ENCODE results near the gene HSH2D. TPM values are rescaled to one million over a fixed set of nuclear protein-coding genes. Genes with fewer than 3 reads are reported as not detected.
A peak's percentile ranks its signal among the peaks of the same experiment; 100 is the strongest.

HSH2D gene
- total RNA-seq, 1 experiment from 2014 or later, result 0.07 TPM

DNA sequence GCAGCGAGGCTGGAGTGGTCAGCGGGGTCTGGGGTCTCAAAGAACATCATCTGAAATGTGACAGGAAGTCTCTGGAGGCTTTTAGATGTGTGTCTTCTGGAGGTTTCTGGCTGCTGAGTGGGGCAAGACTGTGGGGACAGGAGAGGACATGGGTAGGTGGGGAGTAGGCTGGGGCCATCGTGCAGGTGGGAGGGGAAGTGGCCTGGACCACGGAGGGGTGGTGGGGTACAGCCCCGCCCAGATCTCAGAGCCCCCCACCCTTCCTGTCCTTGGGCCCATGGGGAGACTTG, 60.5 kb downstream of the HSH2D start:
- Histone ChIP-seq H3K4me3 (ENCODE audit: insufficient read depth, low read depth, low read length) (no peak overlapping the region), H3K36me3 (replicated peaks; ENCODE audit: control insufficient read depth, insufficient read depth, low read length) (peaks cover 1% of the 10 kb centered on the region)

DNA sequence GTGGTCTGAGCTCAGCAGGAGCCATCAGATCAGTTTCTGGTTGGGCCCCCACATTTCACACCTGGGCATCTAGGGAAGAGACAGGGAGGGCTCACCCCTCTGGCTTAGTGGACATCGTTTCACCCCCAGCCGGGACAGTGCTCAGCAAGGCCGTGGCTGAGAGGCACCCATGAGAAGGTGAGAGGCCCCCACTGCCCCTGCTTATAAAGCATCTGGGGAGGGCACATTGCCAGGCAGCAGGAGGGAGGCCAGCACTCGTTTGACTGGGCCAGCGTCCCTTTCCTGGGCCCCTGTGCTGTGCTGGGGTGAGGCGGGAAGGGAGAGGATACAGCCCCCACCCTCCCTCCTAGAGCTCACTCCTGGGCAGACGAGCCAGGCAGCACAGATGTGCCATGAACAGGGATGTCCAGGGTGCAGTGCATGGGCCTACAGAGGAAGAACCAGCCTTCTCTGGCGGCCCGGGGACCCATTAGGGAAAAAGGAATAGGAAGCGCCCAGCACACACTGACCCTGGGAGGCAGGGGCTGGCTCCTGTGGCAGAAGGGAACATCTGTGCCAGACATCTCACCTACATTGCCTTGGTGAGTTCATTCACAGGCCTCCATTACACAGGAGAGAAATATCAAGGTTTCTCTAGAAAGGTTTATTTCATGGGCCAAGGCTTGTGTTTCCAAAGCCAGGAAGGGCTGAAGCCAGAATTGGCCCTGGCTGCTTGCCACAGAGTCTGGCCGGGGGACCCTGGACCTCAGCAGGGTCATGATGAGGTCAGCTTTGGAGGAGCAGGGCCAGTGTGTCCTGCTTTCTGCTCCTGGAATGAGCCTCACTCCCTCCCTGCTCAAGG, 61.9 kb downstream of the HSH2D start:
- Histone ChIP-seq H3K36me3 (replicated peaks; ENCODE audit: control insufficient read depth, insufficient read depth, low read length) (peaks cover 1% of the 10 kb centered on the region), H3K4me3 (ENCODE audit: insufficient read depth, low read depth, low read length) (no peak overlapping the region), H3K27me3 (ENCODE audit: control insufficient read depth, insufficient read depth, low read length) (no peaks in the 10 kb centered on the region)
- DNase-seq, result peak; percentile 26

More for the DNA sequence above, 60.5 kb downstream of the HSH2D start:
- H3K27me3 ChIP-seq (ENCODE audit: control insufficient read depth, insufficient read depth, low read length), result no peaks in the 10 kb centered on the region
- peak; percentile 25 for DNase-seq

DNA sequence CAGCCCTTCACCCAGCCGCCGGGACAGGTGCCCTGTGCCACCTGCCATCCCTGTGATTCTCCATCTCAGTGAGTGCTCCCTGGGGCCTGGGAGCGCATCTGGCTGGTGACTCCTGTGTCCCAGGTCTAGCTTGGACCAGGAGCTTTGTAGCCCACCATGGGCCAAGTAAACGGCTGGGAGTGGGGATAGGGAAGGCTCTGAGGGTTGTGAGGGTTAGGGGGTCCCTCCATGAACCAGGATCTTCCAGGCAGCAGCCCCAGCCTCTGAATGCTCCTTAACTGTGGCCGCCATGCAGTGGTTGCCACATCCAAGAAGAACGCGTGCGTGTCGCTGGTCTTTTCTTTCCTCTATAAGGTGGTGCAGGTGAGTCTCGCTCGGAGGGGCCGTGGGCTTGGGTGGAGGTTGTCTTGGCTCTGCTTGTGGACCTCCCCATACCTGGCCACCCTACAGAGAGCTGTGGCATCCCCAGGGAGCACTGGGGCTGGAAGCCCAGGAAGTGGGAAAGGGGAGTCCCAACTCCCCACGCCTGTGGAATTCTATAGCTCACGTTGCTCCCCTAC, 62.6 kb downstream of the HSH2D start:
- Histone ChIP-seq H3K36me3 (replicated peaks; ENCODE audit: control insufficient read depth, insufficient read depth, low read length) (peaks cover 1% of the 10 kb centered on the region), H3K27me3 (ENCODE audit: control insufficient read depth, insufficient read depth, low read length) (no peaks in the 10 kb centered on the region), H3K4me3 (ENCODE audit: insufficient read depth, low read depth, low read length) (no peak overlapping the region)
- DNase-seq, result no peak

DNA sequence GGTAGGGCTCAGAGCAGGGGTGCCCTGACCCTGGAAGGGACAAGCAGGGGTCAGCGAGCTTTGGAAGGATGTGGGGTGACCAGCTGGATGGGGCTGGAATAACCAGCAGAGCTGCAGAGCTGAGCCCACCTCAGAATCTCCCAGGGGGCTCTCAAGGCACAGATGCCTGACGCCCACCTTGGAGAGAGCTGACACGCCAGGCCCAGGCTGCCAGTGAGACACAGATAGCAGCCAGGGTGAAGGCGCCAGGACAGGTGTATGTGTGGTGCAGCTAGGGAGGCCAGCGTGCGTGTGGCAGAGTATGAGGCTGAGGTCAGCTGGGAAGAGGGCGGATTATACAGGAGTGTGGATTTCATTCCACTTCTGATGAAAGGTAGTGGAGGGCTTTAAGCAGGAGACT, 63.2 kb downstream of the HSH2D start:
- no peak for DNase-seq
- Histone ChIP-seq H3K36me3 (replicated peaks; ENCODE audit: control insufficient read depth, insufficient read depth, low read length) (peaks cover 1% of the 10 kb centered on the region), H3K27me3 (ENCODE audit: control insufficient read depth, insufficient read depth, low read length) (no peaks in the 10 kb centered on the region), H3K4me3 (ENCODE audit: insufficient read depth, low read depth, low read length) (no peak overlapping the region)

DNA sequence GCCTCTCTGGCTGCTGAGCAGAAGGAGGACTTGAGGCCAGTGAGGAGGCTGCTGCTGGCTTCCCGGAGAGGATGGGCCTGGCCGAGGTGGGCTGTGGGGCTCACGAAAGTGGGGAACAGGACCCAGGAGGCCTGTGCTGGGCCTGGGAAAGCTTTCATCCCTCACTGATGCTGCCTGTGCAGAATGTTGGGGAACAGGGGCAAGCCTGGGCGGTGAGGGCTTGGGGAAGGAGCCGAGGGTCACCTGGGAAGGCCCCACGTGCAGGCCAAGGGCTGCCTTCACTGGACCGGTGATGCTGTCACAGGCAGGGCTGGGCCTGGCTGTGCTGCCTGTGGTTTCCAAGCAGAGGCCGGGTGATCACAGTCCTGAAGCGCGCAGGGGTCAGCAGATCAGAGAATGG, 63.6 kb downstream of the HSH2D start:
- H3K4me3 ChIP-seq (ENCODE audit: insufficient read depth, low read depth, low read length), result no peak overlapping the region
- no peaks in the 10 kb centered on the region for H3K27me3 ChIP-seq (ENCODE audit: control insufficient read depth, insufficient read depth, low read length)
- peaks cover 1% of the 10 kb centered on the region for H3K36me3 ChIP-seq (replicated peaks; ENCODE audit: control insufficient read depth, insufficient read depth, low read length)
- no peak for DNase-seq

DNA sequence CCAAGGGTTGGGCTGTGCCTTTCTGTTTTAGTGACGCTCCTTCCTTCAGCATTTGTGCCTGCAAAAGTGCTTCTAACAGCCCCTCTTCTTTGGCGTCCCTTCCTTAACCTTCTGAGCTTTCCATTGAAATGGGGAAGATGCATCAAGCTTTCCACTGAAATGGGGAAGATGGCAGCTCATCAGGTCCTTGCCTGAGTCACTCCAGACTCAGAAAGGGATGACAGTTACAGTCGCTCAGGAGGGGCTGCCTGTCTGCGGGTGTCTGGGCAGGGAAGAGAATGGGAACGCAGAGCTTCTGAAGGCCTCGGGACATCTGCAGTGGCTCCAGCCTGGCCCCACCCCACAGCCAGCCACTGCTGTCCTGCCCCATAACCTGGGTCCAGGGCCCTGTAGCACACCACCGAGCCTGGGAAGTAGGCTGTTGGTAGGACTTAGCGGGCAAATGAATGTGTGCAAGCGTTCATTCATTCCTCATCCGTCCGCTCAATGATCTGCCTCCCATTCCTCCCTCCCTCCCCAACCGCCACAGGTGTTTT, 64.1 kb downstream of the HSH2D start:
- no peaks in the 10 kb centered on the region for H3K27me3 ChIP-seq (ENCODE audit: control insufficient read depth, insufficient read depth, low read length)
- H3K36me3 ChIP-seq (replicated peaks; ENCODE audit: control insufficient read depth, insufficient read depth, low read length), result peaks cover 1% of the 10 kb centered on the region
- DNase-seq, result no peak
- no peak overlapping the region for H3K4me3 ChIP-seq (ENCODE audit: insufficient read depth, low read depth, low read length)

Other genes with a start within 250 kb of the HSH2D start
- gene CYP4F2, start 245.6 kb upstream of the HSH2D start, total RNA-seq (2014; rRNA removed; shearing (Covaris generic)), result not detected in 2 replicates
- gene CYP4F11, start 209.2 kb upstream of the HSH2D start, total RNA-seq (2014; rRNA removed; shearing (Covaris generic)), result not detected in 2 replicates
- gene OR10H4, start 194.7 kb upstream of the HSH2D start, total RNA-seq (2014; rRNA removed; shearing (Covaris generic)), result not detected in 2 replicates
- 429 and 498 TPM in 2 replicates for gene TPM4, start 67.2 kb upstream of the HSH2D start, total RNA-seq (2014; rRNA removed; shearing (Covaris generic))
- gene RAB8A, start 31.8 kb upstream of the HSH2D start, total RNA-seq (2014; rRNA removed; shearing (Covaris generic)), result 59.3 and 63.3 TPM in 2 replicates
- not detected in 2 replicates for gene CIB3, start 29.8 kb downstream of the HSH2D start, total RNA-seq (2014; rRNA removed; shearing (Covaris generic))
- 91.8 and 96.9 TPM in 2 replicates for gene FAM32A, start 41.7 kb downstream of the HSH2D start, total RNA-seq (2014; rRNA removed; shearing (Covaris generic))
- 49.3 and 56.3 TPM in 2 replicates for gene AP1M1, start 54.2 kb downstream of the HSH2D start, total RNA-seq (2014; rRNA removed; shearing (Covaris generic))
- gene KLF2, start 181.1 kb downstream of the HSH2D start, total RNA-seq (2014; rRNA removed; shearing (Covaris generic)), result not detected in 2 replicates